ENCODE measurements around the gene NLRP3.

NLRP3 gene

GRCh38 chr1:247408100-247408499 is 7.9 kb upstream of the NLRP3 start:
- TF ChIP-seq EP300 (IDR thresholded peaks at IDR 0.05; ENCODE audit: borderline replicate concordance) (no peak), CEBPB (IDR thresholded peaks at IDR 0.05) (no peak), YY1 (IDR thresholded peaks at IDR 0.05; ENCODE audit: low read depth) (no peak), USF1 (IDR thresholded peaks at IDR 0.05) (no peak), RAD21 (IDR thresholded peaks at IDR 0.05; ENCODE audit: low read depth) (no peak), MAX (IDR thresholded peaks at IDR 0.05) (no peak), TAF1 (IDR thresholded peaks at IDR 0.05; ENCODE audit: low read depth) (no peak), EGR1 (IDR thresholded peaks at IDR 0.05) (no peak), FOXM1 (IDR thresholded peaks at IDR 0.05; ENCODE audit: borderline replicate concordance, low read depth) (no peak), NFIC (IDR thresholded peaks at IDR 0.05) (no peak), REST (IDR thresholded peaks at IDR 0.05; ENCODE audit: low read depth) (no peak), ZBTB7A (IDR thresholded peaks at IDR 0.05; ENCODE audit: low read depth) (no peak), TEAD4 (IDR thresholded peaks at IDR 0.05) (no peak), CREB1 (IDR thresholded peaks at IDR 0.05; ENCODE audit: low read depth) (no peak), TCF12 (IDR thresholded peaks at IDR 0.05; ENCODE audit: low read depth) (no peak)

- TF ChIP-seq TEAD4 (IDR thresholded peaks at IDR 0.05) (no peak), USF1 (IDR thresholded peaks at IDR 0.05) (no peak)
These were observed 6.0 kb upstream of the NLRP3 start for GRCh38 chr1:247409869-247410544.

- TF ChIP-seq CEBPB (IDR thresholded peaks at IDR 0.05) (no peak), TEAD4 (IDR thresholded peaks at IDR 0.05) (no peak), MAX (IDR thresholded peaks at IDR 0.05) (no peak), RAD21 (IDR thresholded peaks at IDR 0.05; ENCODE audit: low read depth) (no peak), EP300 (IDR thresholded peaks at IDR 0.05; ENCODE audit: borderline replicate concordance) (no peak), EGR1 (IDR thresholded peaks at IDR 0.05) (no peak), USF1 (IDR thresholded peaks at IDR 0.05) (no peak), TAF1 (IDR thresholded peaks at IDR 0.05; ENCODE audit: low read depth) (no peak), ZBTB7A (IDR thresholded peaks at IDR 0.05; ENCODE audit: low read depth) (no peak), TCF12 (IDR thresholded peaks at IDR 0.05; ENCODE audit: low read depth) (no peak)
These were observed 4.2 kb upstream of the NLRP3 start for GRCh38 chr1:247411621-247412327.

GRCh38 chr1:247417831-247418230 is 1.9 kb downstream of the NLRP3 start:
- TF ChIP-seq EP300 (IDR thresholded peaks at IDR 0.05; ENCODE audit: borderline replicate concordance) (no peak), ZBTB7A (IDR thresholded peaks at IDR 0.05; ENCODE audit: low read depth) (no peak), FOXM1 (IDR thresholded peaks at IDR 0.05; ENCODE audit: borderline replicate concordance, low read depth) (no peak)

- no peak for TF ChIP-seq MAX (IDR thresholded peaks at IDR 0.05)
- no peak for TF ChIP-seq RAD21 (IDR thresholded peaks at IDR 0.05; ENCODE audit: low read depth)
- no peak for TF ChIP-seq CEBPB (IDR thresholded peaks at IDR 0.05)
- no peak for TF ChIP-seq ZBTB7A (IDR thresholded peaks at IDR 0.05; ENCODE audit: low read depth)
- no peak for TF ChIP-seq NFIC (IDR thresholded peaks at IDR 0.05)
- TF ChIP-seq CREB1 (IDR thresholded peaks at IDR 0.05; ENCODE audit: low read depth): no peak
- TF ChIP-seq TEAD4 (IDR thresholded peaks at IDR 0.05): no peak
- no peak for TF ChIP-seq TAF1 (IDR thresholded peaks at IDR 0.05; ENCODE audit: low read depth)
- no peak for TF ChIP-seq TCF12 (IDR thresholded peaks at IDR 0.05; ENCODE audit: low read depth)
- no peak for TF ChIP-seq USF1 (IDR thresholded peaks at IDR 0.05)
- no peak for TF ChIP-seq EGR1 (IDR thresholded peaks at IDR 0.05)
These were observed 3.4 kb downstream of the NLRP3 start for GRCh38 chr1:247419336-247419735.

GRCh38 chr1:247421074-247421473 is 5.1 kb downstream of the NLRP3 start:
- TF ChIP-seq CEBPB (IDR thresholded peaks at IDR 0.05) (no peak), CREB1 (IDR thresholded peaks at IDR 0.05; ENCODE audit: low read depth) (no peak), ZBTB7A (IDR thresholded peaks at IDR 0.05; ENCODE audit: low read depth) (no peak), TEAD4 (IDR thresholded peaks at IDR 0.05) (no peak), REST (IDR thresholded peaks at IDR 0.05; ENCODE audit: low read depth) (no peak), FOXM1 (IDR thresholded peaks at IDR 0.05; ENCODE audit: borderline replicate concordance, low read depth) (no peak), YY1 (IDR thresholded peaks at IDR 0.05; ENCODE audit: low read depth) (no peak), USF1 (IDR thresholded peaks at IDR 0.05) (no peak), RAD21 (IDR thresholded peaks at IDR 0.05; ENCODE audit: low read depth) (no peak)

Data from Ishikawa (cell line).